MM.1S (cell line): ENCODE measurements around the gene CWC27.
A peak's percentile ranks its signal among the peaks of the same experiment; 100 is the strongest.

ENCODE experiments used
- DNase-seq: peaks from one replicate; pipeline ENCODE4 v3.0.0-alpha.2; 2015
- H2AFZ ChIP-seq: fragments of 300-600 bp; sonication (generic); 2 replicates; pipeline ENCODE4 v1.6.0; 2016; ENCODE audit warnings: antibody characterized with exemption, low read length
- H3F3A ChIP-seq: fragments of 300-600 bp; sonication (generic); 2 replicates; pipeline ENCODE4 v1.6.1; 2016; ENCODE audit warnings: mild to moderate bottlenecking, antibody characterized with exemption, low read length, moderate library complexity, mixed read lengths; ENCODE audit not compliant: insufficient read depth
- H3K27ac ChIP-seq: fragments of 300-600 bp; sonication (generic); 2 replicates; pipeline ENCODE4 v1.5.1; 2016; ENCODE audit warnings: mild to moderate bottlenecking, low read length
- H3K27me3 ChIP-seq: fragments of 300-600 bp; sonication (generic); replicated peaks from 2 replicates; pipeline ENCODE4 v1.6.0; 2016; ENCODE audit warnings: low read length; ENCODE audit not compliant: insufficient read depth
- H3K36me3 ChIP-seq: fragments of 300-600 bp; sonication (generic); replicated peaks from 2 replicates; pipeline ENCODE4 v1.6.1; 2016; ENCODE audit warnings: mild to moderate bottlenecking, low read length, mixed read lengths; ENCODE audit not compliant: insufficient read depth
- H3K4me1 ChIP-seq: fragments of 300-600 bp; sonication (generic); 2 replicates; pipeline ENCODE4 v1.6.1; 2016; ENCODE audit warnings: low read length, mixed read lengths
- H3K4me2 ChIP-seq: fragments of 300-600 bp; sonication (generic); 2 replicates; pipeline ENCODE4 v1.6.0; 2016; ENCODE audit warnings: low read depth, low read length
- H3K4me3 ChIP-seq: fragments of 300-600 bp; sonication (generic); 2 replicates; pipeline ENCODE4 v1.5.1; 2016; ENCODE audit warnings: low read length, mixed read lengths
- H3K79me2 ChIP-seq: fragments of 300-600 bp; sonication (generic); 2 replicates; pipeline ENCODE4 v1.6.1; 2016; ENCODE audit warnings: mixed run types, low read length, mixed read lengths
- H3K9ac ChIP-seq: fragments of 300-600 bp; sonication (generic); 2 replicates; pipeline ENCODE4 v1.6.1; 2016; ENCODE audit warnings: low read length, mixed read lengths
- H3K9me2 ChIP-seq: fragments of 300-600 bp; sonication (generic); replicated peaks from 2 replicates; pipeline ENCODE4 v1.6.1; 2016; ENCODE audit warnings: mild to moderate bottlenecking, low read length, mixed read lengths; ENCODE audit not compliant: insufficient read depth
- H3K9me3 ChIP-seq: fragments of 300-600 bp; sonication (generic); replicated peaks from 2 replicates; pipeline ENCODE4 v1.6.1; 2016; ENCODE audit warnings: mild to moderate bottlenecking, low read length, mixed read lengths; ENCODE audit not compliant: insufficient read depth
- H4K20me1 ChIP-seq: fragments of 300-600 bp; sonication (generic); 2 replicates; pipeline ENCODE4 v1.6.1; 2016; ENCODE audit warnings: mild to moderate bottlenecking, low read length, moderate library complexity, mixed read lengths; ENCODE audit not compliant: insufficient read depth
- EZH2 ChIP-seq: fragments of 300-600 bp; sonication (generic); optimal IDR thresholded peaks from 2 replicates; pipeline ENCODE3; 2017; ENCODE audit warnings: low read depth, mild to moderate bottlenecking, antibody characterized with exemption, low read length, mixed read lengths
- EZH2phosphoT487 ChIP-seq: fragments of 300-600 bp; sonication (generic); IDR thresholded peaks from 2 replicates; pipeline ENCODE4 v1.6.1; 2018; ENCODE audit warnings: antibody characterized with exemption, low read length
- TF ChIP-seq, protein P1 (sequence below): fragments of 300-600 bp; sonication (generic); IDR thresholded peaks from 2 replicates; pipeline ENCODE4 v1.5.1; 2016; ENCODE audit warnings: antibody characterized with exemption, low read length, mixed read lengths

CWC27 gene

DNA sequence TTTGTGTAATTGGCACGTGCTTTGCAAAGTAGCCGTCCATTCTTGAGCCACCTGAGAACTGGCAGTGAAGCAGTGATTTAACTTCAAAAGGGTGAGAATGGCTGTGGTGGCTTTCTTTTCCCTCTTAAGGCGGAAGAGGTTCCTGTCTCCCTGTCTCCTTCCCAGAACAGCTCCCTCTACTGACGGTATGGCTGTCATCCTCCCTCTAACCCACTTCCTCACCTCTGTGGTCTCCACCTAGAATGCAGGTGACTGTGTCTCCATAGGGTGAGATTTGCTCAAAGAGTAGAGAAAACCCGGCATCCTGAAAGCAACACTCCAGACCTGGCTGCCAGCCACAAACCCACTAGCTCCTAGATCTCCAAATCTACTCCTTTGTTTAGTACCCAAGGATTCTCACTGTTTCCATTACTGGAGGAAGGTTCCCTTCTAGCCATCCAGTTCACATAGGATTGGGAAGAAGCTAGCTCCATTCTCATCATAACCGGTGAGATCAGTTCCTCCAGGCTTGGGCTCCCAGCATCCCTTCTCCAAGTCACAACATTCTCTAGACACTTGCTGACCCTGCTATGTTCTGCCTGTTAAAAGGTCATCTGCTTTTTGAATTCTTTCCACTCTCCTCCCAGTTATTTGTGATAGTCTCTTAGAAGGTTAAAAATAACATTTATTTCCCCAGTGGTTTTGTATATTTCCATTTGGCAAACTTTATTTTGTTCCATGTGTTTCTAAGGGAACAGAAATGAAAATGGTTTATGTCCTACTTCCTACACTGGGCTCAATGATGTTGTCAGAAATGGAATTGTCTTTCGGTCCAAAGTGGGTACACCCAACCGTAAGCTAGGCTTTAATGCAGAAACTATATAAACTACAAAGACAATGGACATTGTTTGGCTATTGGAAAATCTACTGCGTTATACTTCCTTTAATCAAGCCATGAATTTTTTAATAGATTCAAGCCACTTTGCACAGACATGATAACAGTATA lies 269.4 kb downstream of the CWC27 start:
- Histone ChIP-seq H3F3A (peaks cover 4% of the 10 kb centered on the region; the same call in 1 of the 2 replicates), H3K27me3 (no peaks in the 10 kb centered on the region), H3K9me2 (no peaks in the 10 kb centered on the region), H2AFZ (no peak overlapping the region), H3K9me3 (no peaks in the 10 kb centered on the region), H3K79me2 (no peaks in the 10 kb centered on the region), H3K4me3 (no peak overlapping the region), H3K4me1 (peaks cover 12% of the 10 kb centered on the region), H4K20me1 (no peaks in the 10 kb centered on the region), H3K4me2 (no peak overlapping the region), H3K9ac (no peak overlapping the region), H3K36me3 (no peaks in the 10 kb centered on the region), H3K27ac (no peak overlapping the region)
- DNase-seq: no peak
- TF ChIP-seq EZH2 (no peak), EZH2phosphoT487 (no peak)
- TF ChIP-seq, protein P1, sequence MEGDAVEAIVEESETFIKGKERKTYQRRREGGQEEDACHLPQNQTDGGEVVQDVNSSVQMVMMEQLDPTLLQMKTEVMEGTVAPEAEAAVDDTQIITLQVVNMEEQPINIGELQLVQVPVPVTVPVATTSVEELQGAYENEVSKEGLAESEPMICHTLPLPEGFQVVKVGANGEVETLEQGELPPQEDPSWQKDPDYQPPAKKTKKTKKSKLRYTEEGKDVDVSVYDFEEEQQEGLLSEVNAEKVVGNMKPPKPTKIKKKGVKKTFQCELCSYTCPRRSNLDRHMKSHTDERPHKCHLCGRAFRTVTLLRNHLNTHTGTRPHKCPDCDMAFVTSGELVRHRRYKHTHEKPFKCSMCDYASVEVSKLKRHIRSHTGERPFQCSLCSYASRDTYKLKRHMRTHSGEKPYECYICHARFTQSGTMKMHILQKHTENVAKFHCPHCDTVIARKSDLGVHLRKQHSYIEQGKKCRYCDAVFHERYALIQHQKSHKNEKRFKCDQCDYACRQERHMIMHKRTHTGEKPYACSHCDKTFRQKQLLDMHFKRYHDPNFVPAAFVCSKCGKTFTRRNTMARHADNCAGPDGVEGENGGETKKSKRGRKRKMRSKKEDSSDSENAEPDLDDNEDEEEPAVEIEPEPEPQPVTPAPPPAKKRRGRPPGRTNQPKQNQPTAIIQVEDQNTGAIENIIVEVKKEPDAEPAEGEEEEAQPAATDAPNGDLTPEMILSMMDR: peak; percentile 33

DNA sequence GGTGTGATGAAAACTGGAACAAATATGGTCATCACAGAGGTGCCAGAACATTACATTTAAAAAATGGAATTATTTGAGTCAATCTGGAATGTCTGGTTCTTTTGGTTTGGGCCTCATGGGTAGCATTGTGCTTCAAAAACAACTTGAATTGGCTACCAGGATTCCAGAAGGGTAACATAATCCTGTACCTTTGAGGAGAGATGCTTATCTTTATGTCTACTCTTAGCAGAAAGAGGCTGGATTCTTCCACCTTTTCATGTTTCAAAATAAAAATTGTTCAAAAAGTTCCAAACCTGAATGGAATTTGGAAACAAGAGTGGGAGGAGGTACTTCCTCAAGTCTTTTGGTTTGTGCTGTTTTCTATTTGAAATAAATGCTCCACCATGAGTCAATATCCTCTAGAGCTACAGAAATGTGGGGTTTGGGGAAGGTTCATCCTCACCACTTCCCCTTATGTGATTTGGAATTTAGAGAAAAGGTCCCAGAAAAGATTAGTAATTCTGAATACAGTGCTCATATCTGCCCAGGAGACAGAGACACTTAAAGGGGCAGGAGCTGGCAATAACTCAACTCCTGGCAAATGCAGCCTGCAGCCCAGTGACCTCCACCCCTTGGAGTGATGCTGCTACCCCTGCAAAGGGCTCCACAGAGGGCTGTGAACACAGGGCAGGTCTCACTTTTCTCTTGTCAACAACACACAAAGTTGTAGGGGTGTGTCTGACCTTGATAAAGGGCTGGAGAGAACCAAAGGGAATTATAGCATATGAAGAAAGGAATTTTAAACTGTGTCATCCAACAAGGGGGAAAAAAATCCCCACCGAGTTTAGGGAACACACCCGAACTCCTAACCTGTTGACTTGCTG lies 272.8 kb downstream of the CWC27 start:
- Histone ChIP-seq H3K36me3 (no peaks in the 10 kb centered on the region), H3K9ac (no peak overlapping the region), H3K79me2 (no peaks in the 10 kb centered on the region), H3K4me2 (no peak overlapping the region), H2AFZ (no peak overlapping the region), H4K20me1 (no peaks in the 10 kb centered on the region), H3F3A (no peaks in the 10 kb centered on the region), H3K4me3 (no peak overlapping the region), H3K4me1 (peaks cover under 1% of the 10 kb centered on the region), H3K9me3 (no peaks in the 10 kb centered on the region), H3K27me3 (no peaks in the 10 kb centered on the region), H3K27ac (no peak overlapping the region), H3K9me2 (no peaks in the 10 kb centered on the region)
- no peak for DNase-seq
- TF ChIP-seq, protein P1: no peak
- TF ChIP-seq EZH2phosphoT487 (no peak), EZH2 (no peak)

DNA sequence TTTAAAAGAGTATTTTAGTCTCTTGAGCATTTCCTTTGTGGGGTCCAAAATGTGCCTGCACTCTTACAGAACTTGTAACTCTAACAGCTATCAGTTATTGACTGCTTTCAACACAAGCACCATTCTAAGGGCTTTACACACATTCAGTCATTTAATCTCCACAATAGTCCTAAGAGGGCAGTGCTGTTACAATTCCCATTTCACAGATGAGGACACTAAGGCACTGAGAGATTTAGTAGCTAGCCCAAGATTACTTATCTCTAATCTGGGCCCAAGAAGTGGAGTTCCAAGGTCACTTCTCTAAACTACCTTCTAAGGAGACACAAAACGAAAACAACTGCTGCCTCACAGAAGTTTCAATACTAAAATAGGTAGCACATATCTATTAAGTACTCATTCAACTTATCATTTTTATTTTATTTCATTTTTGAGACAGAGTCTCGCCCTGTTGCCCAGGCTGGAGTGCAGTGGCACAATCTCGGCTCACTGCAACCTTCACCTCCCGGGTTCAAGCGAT lies 275.2 kb downstream of the CWC27 start:
- TF ChIP-seq EZH2phosphoT487 (no peak), EZH2 (no peak)
- TF ChIP-seq, protein P1: no peak
- Histone ChIP-seq H3K9me3 (no peaks in the 10 kb centered on the region), H3K4me2 (no peak overlapping the region), H3K79me2 (no peaks in the 10 kb centered on the region), H4K20me1 (no peaks in the 10 kb centered on the region), H3K4me3 (no peak overlapping the region), H3K4me1 (peaks cover 10% of the 10 kb centered on the region), H3K27ac (no peak overlapping the region), H3K9ac (no peak overlapping the region), H2AFZ (no peak overlapping the region), H3F3A (peaks cover 4% of the 10 kb centered on the region; the same call in 1 of the 2 replicates), H3K36me3 (no peaks in the 10 kb centered on the region), H3K9me2 (no peaks in the 10 kb centered on the region), H3K27me3 (no peaks in the 10 kb centered on the region)
- DNase-seq: no peak
